Osteoblast (primary cell): ENCODE measurements around the gene PARP3. TPM values are rescaled to one million over a fixed set of nuclear protein-coding genes. Genes with fewer than 3 reads are reported as not detected.

Experiments
- DNase-seq: peaks from one replicate; pipeline ENCODE4 v3.0.0; 2011; ENCODE audit warnings: low spot score, mixed read lengths; ENCODE audit not compliant: insufficient read length; ENCODE audit errors: missing footprints
- H2AFZ ChIP-seq: 2 replicates; pipeline ENCODE4 v1.6.0; 2011; ENCODE audit warnings: mild to moderate bottlenecking, low read length
- H3K27ac ChIP-seq: 2 replicates; pipeline ENCODE4 v1.5.1; 2011; ENCODE audit warnings: mild to moderate bottlenecking, low read depth, low read length, moderate library complexity
- H3K27me3 ChIP-seq: 2 replicates; pipeline ENCODE4 v1.6.0; 2012; ENCODE audit warnings: mild to moderate bottlenecking, control low read depth, inconsistent platforms, low read length, moderate library complexity; ENCODE audit not compliant: insufficient read depth
- H3K36me3 ChIP-seq: 2 replicates; pipeline ENCODE4 v1.5.1; 2011; ENCODE audit warnings: mild to moderate bottlenecking, low read length, control low read depth, moderate library complexity; ENCODE audit not compliant: insufficient read depth
- H3K4me1 ChIP-seq: 2 replicates; pipeline ENCODE4 v1.5.1; 2011; ENCODE audit warnings: mild to moderate bottlenecking, low read length, control low read depth, moderate library complexity; ENCODE audit not compliant: insufficient read depth
- H3K4me2 ChIP-seq: 2 replicates; pipeline ENCODE4 v1.6.0; 2011; ENCODE audit warnings: mild to moderate bottlenecking, low read length; ENCODE audit not compliant: insufficient read depth
- H3K4me3 ChIP-seq: fragments of 200-600 bp; sonication (generic); 3 replicates; pipeline ENCODE4 v1.5.1; 2012; ENCODE audit warnings: mild to moderate bottlenecking, low read length, inconsistent platforms; ENCODE audit not compliant: insufficient read depth
- H3K79me2 ChIP-seq: 2 replicates; pipeline ENCODE4 v1.6.0; 2012; ENCODE audit warnings: mild to moderate bottlenecking, low read length, control low read depth, inconsistent platforms; ENCODE audit not compliant: insufficient read depth
- H3K9me3 ChIP-seq: 2 replicates; pipeline ENCODE4 v1.5.1; 2011; ENCODE audit warnings: low read depth, low read length, control low read depth
- H4K20me1 ChIP-seq: 2 replicates; pipeline ENCODE4 v1.6.0; 2012; ENCODE audit warnings: mild to moderate bottlenecking, low read length, control low read depth; ENCODE audit not compliant: insufficient read depth
- CTCF ChIP-seq: IDR thresholded peaks from 2 replicates; pipeline ENCODE4 v1.5.1; 2011; ENCODE audit warnings: mild to moderate bottlenecking, low read depth, low read length, moderate library complexity; ENCODE audit errors: extremely low read depth
- total RNA-seq: library from RNA; depleted of rRNA; stranded (reverse); fragments of >200 nt; gene quantifications from 2 replicates; pipeline ENCODE4 v1.2.3, GENCODE V29; 2012

The PARP3 gene
- total RNA-seq, 1 donor = 46.0 TPM

GRCh38 chr3:51968883-51969678, 26.9 kb downstream of the PARP3 start:
- peaks cover 17% of the 10 kb centered on the region for H3K4me1 ChIP-seq
- no peak overlapping the region for H2AFZ ChIP-seq
- H4K20me1 ChIP-seq = peaks cover 17% of the 10 kb centered on the region
- no peaks in the 10 kb centered on the region for H3K9me3 ChIP-seq
- no peak overlapping the region for H3K4me2 ChIP-seq
- no peak overlapping the region for H3K4me3 ChIP-seq
- no peak overlapping the region for H3K27ac ChIP-seq
- H3K79me2 ChIP-seq = peaks cover 24% of the 10 kb centered on the region
- DNase-seq = no peak
- H3K36me3 ChIP-seq = no peaks in the 10 kb centered on the region
- no peak for TF ChIP-seq CTCF
- no peaks in the 10 kb centered on the region for H3K27me3 ChIP-seq

GRCh38 chr3:51969841-51970240, 27.7 kb downstream of the PARP3 start:
- H3K36me3 ChIP-seq = no peaks in the 10 kb centered on the region
- no peak overlapping the region for H3K4me2 ChIP-seq
- TF ChIP-seq CTCF = no peak
- no peaks in the 10 kb centered on the region for H3K27me3 ChIP-seq
- H3K4me3 ChIP-seq = no peak overlapping the region
- H3K4me1 ChIP-seq = peaks cover 24% of the 10 kb centered on the region
- H3K27ac ChIP-seq = no peak overlapping the region
- H4K20me1 ChIP-seq = peaks cover 14% of the 10 kb centered on the region
- H2AFZ ChIP-seq = no peak overlapping the region
- H3K9me3 ChIP-seq = no peaks in the 10 kb centered on the region
- peaks cover 22% of the 10 kb centered on the region for H3K79me2 ChIP-seq
- DNase-seq = no peak

DNA sequence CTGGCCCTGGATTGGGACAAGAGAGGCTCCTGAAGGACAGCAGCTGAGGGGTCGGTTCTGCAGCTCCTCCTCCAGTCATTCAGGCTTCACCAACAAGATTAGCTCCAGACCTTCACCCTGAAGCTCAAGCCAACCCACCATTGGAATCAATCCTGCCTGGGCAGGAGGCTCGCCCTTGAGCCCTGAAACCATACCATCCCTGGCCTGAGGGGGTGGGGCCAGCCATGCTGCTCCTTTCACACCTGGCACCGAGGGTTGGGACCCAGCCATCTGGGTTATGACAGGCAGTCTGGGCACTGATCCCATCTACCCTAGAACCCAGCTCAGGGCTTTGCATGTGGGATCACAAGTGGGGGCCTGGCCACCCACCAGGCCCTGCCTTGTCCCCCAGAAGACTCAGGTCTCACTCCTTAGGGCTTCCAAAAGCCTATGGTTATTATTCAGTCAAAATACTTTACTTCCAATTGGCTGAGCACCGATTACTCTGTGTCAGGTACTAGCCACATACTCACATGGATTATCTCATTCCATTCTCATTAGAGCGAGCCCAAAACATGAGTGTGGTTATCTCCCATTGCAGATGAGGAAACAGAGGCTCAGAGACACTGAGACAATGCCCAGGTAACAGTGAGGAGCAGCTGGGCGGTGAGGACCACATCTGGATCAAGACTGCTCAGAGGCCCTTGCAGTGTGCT, 28.6 kb downstream of the PARP3 start:
- Histone ChIP-seq H3K4me3 (no peak overlapping the region), H3K27ac (no peak overlapping the region), H3K4me1 (peaks cover 31% of the 10 kb centered on the region), H3K36me3 (no peaks in the 10 kb centered on the region), H3K79me2 (peaks cover 18% of the 10 kb centered on the region), H3K9me3 (no peaks in the 10 kb centered on the region), H3K27me3 (no peaks in the 10 kb centered on the region), H3K4me2 (no peak overlapping the region), H4K20me1 (peaks cover 14% of the 10 kb centered on the region), H2AFZ (no peak overlapping the region)
- no peak for TF ChIP-seq CTCF
- DNase-seq = no peak

- Histone ChIP-seq H3K36me3 (no peaks in the 10 kb centered on the region), H3K79me2 (peaks cover 16% of the 10 kb centered on the region), H4K20me1 (peaks cover 14% of the 10 kb centered on the region), H2AFZ (no peak overlapping the region), H3K27me3 (no peaks in the 10 kb centered on the region), H3K4me3 (no peak overlapping the region), H3K27ac (no peak overlapping the region), H3K4me2 (no peak overlapping the region), H3K4me1 (peaks cover 32% of the 10 kb centered on the region), H3K9me3 (no peaks in the 10 kb centered on the region)
- TF ChIP-seq CTCF = no peak
- no peak for DNase-seq
These were observed 29.2 kb downstream of the PARP3 start for GRCh38 chr3:51971350-51971749.
